Spleen (tissue), 13 donors: ENCODE results near the gene TMEM267. TPM values are rescaled to one million over a fixed set of nuclear protein-coding genes. Genes with fewer than 3 reads are reported as not detected.

Experiments
- DNase-seq: peaks from one replicate; pipeline ENCODE4 v3.0.0-alpha.2; 2020
- H3K27ac ChIP-seq, 8 donors: fragments of 200-600 bp; sonication (generic) in 7 of 8; 1 replicate in 4 of 8; 2 replicates in 4 of 8; pipeline versions ENCODE4 v1.5.0 to v1.8.0; 2016 to 2021; ENCODE audit warnings: inconsistent platforms in 4 of 8, mild to moderate bottlenecking in 4 of 8, moderate library complexity in 1 of 8
- H3K27me3 ChIP-seq, 7 donors: fragments of 200-600 bp; sonication (generic) in 6 of 7; replicated peaks in 1 of 7; 1 replicate in 4 of 7; 2 replicates in 3 of 7; pipeline versions ENCODE4 v1.5.0 to v1.8.0; 2016 to 2021; ENCODE audit warnings: inconsistent platforms in 3 of 7, mild to moderate bottlenecking in 1 of 7
- H3K36me3 ChIP-seq, 6 donors: fragments of 200-600 bp; sonication (generic) in 5 of 6; 1 replicate in 4 of 6; 2 replicates in 2 of 6; pipeline versions ENCODE4 v1.5.0 to v1.8.0; 2016 to 2021; ENCODE audit warnings: inconsistent platforms in 2 of 6
- H3K4me1 ChIP-seq, 6 donors: fragments of 200-600 bp; sonication (generic) in 5 of 6; 1 replicate in 3 of 6; 2 replicates in 3 of 6; pipeline versions ENCODE4 v1.5.0 to v1.8.0; 2016 to 2021; ENCODE audit warnings: inconsistent platforms in 3 of 6
- H3K4me3 ChIP-seq, 8 donors: fragments of 200-600 bp; sonication (generic) in 7 of 8; 1 replicate in 4 of 8; 2 replicates in 4 of 8; pipeline versions ENCODE4 v1.5.0 to v1.8.0; 2016 to 2021; ENCODE audit warnings: inconsistent platforms in 4 of 8, mild to moderate bottlenecking in 4 of 8, moderate library complexity in 2 of 8
- H3K9me3 ChIP-seq, 8 donors: fragments of 200-600 bp; sonication (generic) in 7 of 8; 1 replicate in 4 of 8; 2 replicates in 4 of 8; pipeline versions ENCODE4 v1.5.0 to v1.8.0; 2016 to 2021; ENCODE audit warnings: inconsistent platforms in 4 of 8
- POLR2A ChIP-seq, 3 donors: fragments of 450-650 bp; IDR thresholded peaks; one replicate each; pipeline ENCODE4 v1.5.1; 2017; ENCODE audit warnings: antibody characterized with exemption in 3 of 3, mild to moderate bottlenecking in 1 of 3
- POLR2AphosphoS5 ChIP-seq, 3 donors: sonication (generic); formaldehyde crosslinking; IDR thresholded peaks; one replicate each; pipeline ENCODE4 v1.5.1; 2017; ENCODE audit warnings: antibody characterized with exemption in 3 of 3
- WGBS, 5 donors: extraction: QIAGEN DNeasy Blood & Tissue Kit in 3 of 5; methylation state at CpG; one replicate each; pipeline versions ENCODE4 v1.1.5 to v1.1.7; 2013 to 2018; 5-methylcytosine and 5-hydroxymethylcytosine counted together
- intact Hi-C: fragments of 100-400 bp; cut with DNase I; formaldehyde crosslinking; loops from one replicate; pipeline ENCODE4 v1.15.0; 2023; ENCODE audit warnings: low total_unique reads
- long read RNA-seq, 2 donors: transcript quantifications; one replicate each; lab custom pipeline, GENCODE V29; 2026
- polyA plus RNA-seq, 3 donors: library from polyadenylated mRNA; stranded (reverse); fragments of 200-250 nt; gene quantifications; one replicate each; pipeline ENCODE4 v1.2.1, GENCODE V29; 2013
- total RNA-seq, 7 donors: library from RNA; depleted of rRNA in 3 of 7; stranded (reverse); fragments of >200 nt in 3 of 7; fragmentation: NEBNext Ultra II Directional in 4 of 7; extraction: Animal tissue kit (Norgen Biotek cat#: 25700) in 4 of 7; gene quantifications; one replicate each; pipeline versions ENCODE4 v1.1.0 to v1.2.1, GENCODE V29; 2016 to 2021
- TF ChIP-seq, protein P1 (sequence below), 11 experiments: fragments of 200-600 bp in 7 of 11; fragments of 450-650 bp in 4 of 11; sonication (generic) in 4 of 11; IDR thresholded peaks in 8 of 11; conservative IDR thresholded peaks in 3 of 11; 1 replicate in 7 of 11; 2 replicates in 4 of 11; pipeline versions ENCODE4 v1.4.0 to v1.8.0; 2016 to 2021; ENCODE audit warnings: antibody characterized with exemption in 11 of 11, inconsistent platforms in 4 of 11, mild to moderate bottlenecking in 1 of 11
- donor health status: healthy with polysubstance abuse.
- donor health status: DM: no; HTN: no; CAD: no; lungs with moderate emphysema.
- donor health status: DM: no; HTN: no; CAD: no.
- donor health status: Bipolar disorder and iron deficiency.
- donor health status: healthy.
- donor health status: DM: no; HTN: no; CAD: no.
- donor health status: DM: yes; HTN: yes; CAD: no.

Gene TMEM267, protein sequence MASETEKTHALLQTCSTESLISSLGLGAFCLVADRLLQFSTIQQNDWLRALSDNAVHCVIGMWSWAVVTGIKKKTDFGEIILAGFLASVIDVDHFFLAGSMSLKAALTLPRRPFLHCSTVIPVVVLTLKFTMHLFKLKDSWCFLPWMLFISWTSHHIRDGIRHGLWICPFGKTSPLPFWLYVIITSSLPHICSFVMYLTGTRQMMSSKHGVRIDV
- 10 to 100 TPM in 6 of 7 donors, 1 to 10 TPM in 1; 9.2 to 18.0 (median 10.7) TPM for total RNA-seq
- 10 to 100 TPM; 10.2 to 14.4 (median 11.7) TPM for polyA plus RNA-seq
- long read RNA-seq, donor 1, partial matches to known transcripts = 0 of 2 reads
- long read RNA-seq, donor 1, other reads (novel, unspliced or antisense) = 0 of 2 reads
- long read RNA-seq, donor 2, transcript TMEM267-201 (3 exons, 2,338 nt) = major isoform, 5 of 6 reads
- long read RNA-seq, donor 2, partial matches to known transcripts = 0 of 6 reads
- long read RNA-seq, donor 2, other reads (novel, unspliced or antisense) = 0 of 6 reads

DNA sequence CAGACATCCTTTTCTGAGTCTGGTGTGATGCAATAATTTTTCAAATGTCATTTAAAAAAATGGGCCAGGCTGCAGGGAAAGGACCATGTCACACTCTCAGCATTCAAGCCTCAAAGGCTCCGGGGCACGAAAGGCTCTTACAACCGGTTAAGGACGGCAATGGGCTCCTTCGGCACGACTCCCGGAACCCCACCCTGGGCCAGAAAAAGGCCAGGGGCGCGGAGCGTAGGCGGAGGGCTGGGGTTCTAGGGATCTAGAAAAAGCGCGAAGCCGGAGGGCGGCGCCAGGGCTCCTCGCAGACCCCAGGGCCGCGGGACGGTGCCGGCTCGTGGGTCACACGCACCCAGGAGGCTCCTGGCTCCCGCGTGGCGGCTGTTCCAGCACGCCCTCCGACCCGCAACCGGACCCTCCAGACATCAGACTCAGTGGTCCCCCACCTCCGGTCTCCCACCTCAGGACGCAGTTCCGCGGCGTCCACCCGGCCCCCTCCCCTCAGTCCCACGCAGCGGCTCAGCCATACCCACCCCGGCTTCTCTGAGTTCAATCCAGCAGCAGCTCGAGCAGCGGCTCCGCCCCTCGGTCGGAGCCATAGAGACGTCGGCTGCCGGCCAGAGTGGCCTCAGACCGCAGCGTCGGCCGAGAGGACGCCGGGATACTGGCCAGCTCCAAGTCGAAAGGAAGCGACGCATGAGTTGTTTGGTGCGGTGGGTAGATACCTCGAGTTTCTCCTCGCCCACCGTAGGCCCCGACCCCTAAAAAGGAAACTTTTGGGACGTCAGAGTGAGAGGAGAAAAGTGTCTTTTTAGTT is at the start of gene TMEM267:
Gene TMEM267, minus strand, starts transcription at position 568 of the 808 bp plus-strand sequence. CDS start 29,896 bp downstream, outside the sequence.
- TF ChIP-seq POLR2A (IDR thresholded peaks at IDR 0.05) (peak in 2 of 3 donors; percentile 22 to 80), POLR2AphosphoS5 (IDR thresholded peaks at IDR 0.05) (peak; percentile 94 to 95 (median 95))
- TF ChIP-seq, protein P1, sequence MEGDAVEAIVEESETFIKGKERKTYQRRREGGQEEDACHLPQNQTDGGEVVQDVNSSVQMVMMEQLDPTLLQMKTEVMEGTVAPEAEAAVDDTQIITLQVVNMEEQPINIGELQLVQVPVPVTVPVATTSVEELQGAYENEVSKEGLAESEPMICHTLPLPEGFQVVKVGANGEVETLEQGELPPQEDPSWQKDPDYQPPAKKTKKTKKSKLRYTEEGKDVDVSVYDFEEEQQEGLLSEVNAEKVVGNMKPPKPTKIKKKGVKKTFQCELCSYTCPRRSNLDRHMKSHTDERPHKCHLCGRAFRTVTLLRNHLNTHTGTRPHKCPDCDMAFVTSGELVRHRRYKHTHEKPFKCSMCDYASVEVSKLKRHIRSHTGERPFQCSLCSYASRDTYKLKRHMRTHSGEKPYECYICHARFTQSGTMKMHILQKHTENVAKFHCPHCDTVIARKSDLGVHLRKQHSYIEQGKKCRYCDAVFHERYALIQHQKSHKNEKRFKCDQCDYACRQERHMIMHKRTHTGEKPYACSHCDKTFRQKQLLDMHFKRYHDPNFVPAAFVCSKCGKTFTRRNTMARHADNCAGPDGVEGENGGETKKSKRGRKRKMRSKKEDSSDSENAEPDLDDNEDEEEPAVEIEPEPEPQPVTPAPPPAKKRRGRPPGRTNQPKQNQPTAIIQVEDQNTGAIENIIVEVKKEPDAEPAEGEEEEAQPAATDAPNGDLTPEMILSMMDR (IDR thresholded peaks at IDR 0.05 in 8 of 11, conservative IDR thresholded peaks at IDR 0.05 in 3 of 11) = no peak
- Histone ChIP-seq H3K4me1 (peaks cover 14 to 38% (median 24%) of the 10 kb centered on the region in 6 donors), H3K4me3 (peak within 1 kb of the TSS; percentile 65 to 86 (median 77)), H3K9me3 (no peaks in the 10 kb centered on the region), H3K27ac (peak within 1 kb of the TSS; percentile 95 to 99 (median 98)), H3K27me3 (no peaks in the 10 kb centered on the region), H3K36me3 (no peaks in the 10 kb centered on the region)
- DNase-seq = peak; percentile 99
- WGBS, 5 donors = 0 to 1% (median 1%) methylated on average over 38 to 62 of the region's 62 CpGs
- intact Hi-C loops = loop anchor here (10.0 kb wide), 1 partner anchor 169 kb away; the partner anchor contains the start of gene HMGCS1

- no peak for TF ChIP-seq POLR2A (IDR thresholded peaks at IDR 0.05)
- TF ChIP-seq, protein P1 (IDR thresholded peaks at IDR 0.05 in 8 of 11, conservative IDR thresholded peaks at IDR 0.05 in 3 of 11) = no peak
- TF ChIP-seq POLR2AphosphoS5 (IDR thresholded peaks at IDR 0.05) = no peak
- Histone ChIP-seq H3K9me3 (no peaks in the 10 kb centered on the region), H3K27ac (no peak overlapping the region), H3K4me3 (no peak overlapping the region), H3K27me3 (no peaks in the 10 kb centered on the region), H3K36me3 (peaks cover 13 to 92% (median 71%) of the 10 kb centered on the region in 6 donors), H3K4me1 (no peaks in the 10 kb centered on the region)
- WGBS, 5 donors = 76 to 87% (median 85%) methylated on average over 2 of the region's 2 CpGs
- no peak for DNase-seq
- intact Hi-C loops = no loop called here
Measured at GRCh38 chr5:43530648-43531047, 47.0 kb upstream of the TMEM267 start.

DNA sequence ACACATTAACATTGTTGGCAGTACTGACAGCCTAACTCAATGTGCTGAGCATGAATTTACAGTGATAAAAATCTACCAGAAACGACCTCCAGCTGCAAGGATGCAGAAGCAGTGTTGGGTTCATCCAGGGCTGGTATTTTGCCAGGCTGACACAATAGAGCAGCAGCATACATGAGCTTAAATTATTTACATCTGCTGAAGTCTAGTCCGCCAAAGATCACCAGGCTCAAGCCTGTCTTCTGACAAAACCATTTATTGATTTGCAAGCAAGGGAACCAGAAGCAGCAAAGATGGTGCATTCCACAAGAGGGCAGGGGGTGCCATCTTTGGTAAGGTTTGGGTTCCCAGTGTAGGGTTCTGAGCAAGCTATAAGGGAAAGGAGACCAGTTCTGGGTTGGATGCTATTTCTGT is 40.0 kb upstream of the TMEM267 start:
- peaks cover under 1 to 49% (median 26%) of the 10 kb centered on the region in 6 donors for H3K36me3 ChIP-seq
- no peaks in the 10 kb centered on the region for H3K9me3 ChIP-seq
- DNase-seq = no peak
- no peak for TF ChIP-seq POLR2A (IDR thresholded peaks at IDR 0.05)
- no peaks in the 10 kb centered on the region for H3K4me1 ChIP-seq
- H3K27me3 ChIP-seq = no peaks in the 10 kb centered on the region
- no peak overlapping the region for H3K4me3 ChIP-seq
- intact Hi-C loops = no loop called here
- H3K27ac ChIP-seq = no peak overlapping the region
- 75 to 84% (median 82%) methylated on average over 2 of the region's 2 CpGs for WGBS, 5 donors

GRCh38 chr5:43520615-43521014 is 37.0 kb upstream of the TMEM267 start:
- peaks cover 0 to 6% (median 4%) of the 10 kb centered on the region in 6 donors for H3K4me1 ChIP-seq
- no peak overlapping the region for H3K27ac ChIP-seq
- intact Hi-C loops = no loop called here
- H3K27me3 ChIP-seq = no peaks in the 10 kb centered on the region
- no peak for TF ChIP-seq POLR2AphosphoS5 (IDR thresholded peaks at IDR 0.05)
- DNase-seq = no peak
- no peaks in the 10 kb centered on the region for H3K9me3 ChIP-seq
- H3K4me3 ChIP-seq = no peak overlapping the region
- H3K36me3 ChIP-seq = peaks cover 0 to 27% (median 11%) of the 10 kb centered on the region in 6 donors
- WGBS, 5 donors = 91 to 98% (median 93%) methylated on average over 1 of the region's 1 CpG
